Activated CD8-positive, alpha-beta T cell treated with anti-CD3 and anti-CD28 coated beads for 36 hours (primary cell): ENCODE data around the gene MYL6B. TPM values are rescaled to one million over a fixed set of nuclear protein-coding genes. Genes with fewer than 3 reads are reported as not detected.
"Not testable (repeated sequence)": the region's sequence is repeated elsewhere in the genome, so short reads cannot be mapped to it uniquely, and the experiment has no call there.

Source experiments
- ATAC-seq: fragments of 200-7000 bp; cut with Tn5 transposase; one replicate; pipeline ENCODE4 v1.10.0; 2021; ENCODE audit warnings: mild to moderate bottlenecking, moderate library complexity
- CTCF ChIA-PET: fragments of 350-600 bp; sonication (Branson Sonifier 250); formaldehyde crosslinking; loops from one replicate; lab custom pipeline; 2021; ENCODE audit warnings: antibody characterized with exemption; lab: Charles Lee
- POLR2A ChIA-PET: fragments of 350-600 bp; sonication (Branson Sonifier 250); formaldehyde crosslinking; loops from one replicate; lab custom pipeline; 2021; ENCODE audit warnings: antibody characterized with exemption; lab: Charles Lee
- DNase-seq: peaks from one replicate; pipeline ENCODE4 v3.0.0-alpha.2; 2020
- H3K27ac Mint-ChIP-seq: one replicate; pipeline ENCODE4 v1.8.0; 2021; ENCODE audit warnings: mild to moderate bottlenecking, mixed read lengths
- H3K27me3 Mint-ChIP-seq: one replicate; pipeline ENCODE4 v1.8.0; 2021; ENCODE audit warnings: mixed read lengths
- H3K36me3 Mint-ChIP-seq: one replicate; pipeline ENCODE4 v1.8.0; 2021; ENCODE audit warnings: low read depth, mixed read lengths
- H3K4me1 Mint-ChIP-seq: one replicate; pipeline ENCODE4 v1.8.0; 2021; ENCODE audit warnings: low read depth, mixed read lengths
- H3K4me3 Mint-ChIP-seq: one replicate; pipeline ENCODE4 v1.8.0; 2021; ENCODE audit warnings: mild to moderate bottlenecking, moderate library complexity, mixed read lengths
- H3K9me3 Mint-ChIP-seq: one replicate; pipeline ENCODE4 v1.8.0; 2021; ENCODE audit warnings: mixed read lengths
- CTCF ChIP-seq: fragments of 200-600 bp; IDR thresholded peaks from one replicate; pipeline ENCODE4 v1.8.0; 2022; ENCODE audit warnings: antibody characterized with exemption, mild to moderate bottlenecking
- intact Hi-C: fragments of 100-400 bp; cut with micrococcal nuclease; formaldehyde crosslinking; loops from one replicate; pipeline ENCODE4 v1.10.0; 2022
- total RNA-seq, 2 experiments: library from RNA; stranded (reverse); gene quantifications; one replicate each; pipeline ENCODE4 v1.2.3, GENCODE V29; 2021

The MYL6B gene
- total RNA-seq, 2 experiments from 2014 or later: 60.3 to 66.9 TPM

GRCh38 chr12:56155256-56155845, 3.0 kb downstream of the MYL6B start:
- ChIA-PET CTCF (interaction anchor here (0.7 to 3.1 kb wide), 5 partner anchors 13 to 37 kb away, joined by 3 to 14 read pairs (median 9); partner anchors contain the start of genes SMARCC2 and ZC3H10), POLR2A (interaction anchor here (1.3 to 3.6 kb wide), 4 partner anchors 28 to 67 kb away, joined by 3 to 19 read pairs (median 8); partner anchors contain the start of genes ESYT1, PA2G4, RNF41 and RPL41)
- Mint-ChIP-seq H3K27ac (no peak overlapping the region), H3K9me3 (no peaks in the 10 kb centered on the region), H3K36me3 (peaks cover 35% of the 10 kb centered on the region), H3K4me1 (peaks cover 39% of the 10 kb centered on the region), H3K27me3 (no peaks in the 10 kb centered on the region), H3K4me3 (no peak overlapping the region)
- no peak for TF ChIP-seq CTCF
- ATAC-seq: no peak
- intact Hi-C loops: no loop called here
- DNase-seq: no peak

GRCh38 chr12:56156464-56157200, 4.2 kb downstream of the MYL6B start:
- Mint-ChIP-seq H3K4me3 (peak overlapping the region; percentile 95), H3K36me3 (peaks cover 45% of the 10 kb centered on the region), H3K4me1 (peaks cover 40% of the 10 kb centered on the region), H3K27ac (peak overlapping the region; percentile 98)
- POLR2A ChIA-PET: interaction anchor here (0.6 to 3.6 kb wide), 7 partner anchors 8 to 52 kb away, joined by 3 to 19 read pairs (median 4); partner anchors contain the start of genes PA2G4, RPL41 and ZC3H10
- CTCF ChIA-PET: interaction anchor here (0.6 to 3.1 kb wide), 3 partner anchors 30 to 37 kb away, joined by 3 to 14 read pairs (median 12); partner anchors contain the start of gene SMARCC2
- intact Hi-C loops, H3K9me3 Mint-ChIP-seq, ATAC-seq, H3K27me3 Mint-ChIP-seq, DNase-seq: not testable (repeated sequence)

GRCh38 chr12:56157201-56158028, 5.0 kb downstream of the MYL6B start:
- no peaks in the 10 kb centered on the region for H3K27me3 Mint-ChIP-seq
- ATAC-seq: peak; percentile 43
- CTCF ChIA-PET: interaction anchor here (1.2 to 3.0 kb wide), 3 partner anchors 31 to 39 kb away, joined by 3 to 19 read pairs (median 12); partner anchors contain the start of gene ZC3H10

GRCh38 chr12:56158029-56158925, 5.9 kb downstream of the MYL6B start, which contains the start of gene MYL6:
TSS of gene MYL6 (plus strand) at chr12:56158359. CDS start at chr12:56158402, 43 bp downstream.
- CTCF ChIA-PET: interaction anchor here (1.0 to 2.8 kb wide), 8 partner anchors 11 to 40 kb away, joined by 3 to 19 read pairs (median 4); partner anchors contain the start of genes SMARCC2 and ZC3H10
- ATAC-seq (peak; percentile 87), DNase-seq (peak; percentile 98)
- no peak for TF ChIP-seq CTCF
- H3K4me3 Mint-ChIP-seq: peak within 1 kb of the TSS; percentile 95
- H3K27ac Mint-ChIP-seq: peak within 1 kb of the TSS; percentile 98
- intact Hi-C loops: loop anchor here (2.0 kb wide), 1 partner anchor 29 kb away; the partner anchor contains the start of gene ESYT1
- H3K36me3 Mint-ChIP-seq: peaks cover 55% of the 10 kb centered on the region
- no peaks in the 10 kb centered on the region for H3K27me3 Mint-ChIP-seq
- POLR2A ChIA-PET: interaction anchor here (0.6 to 5.7 kb wide), 15 partner anchors 9 to 163 kb away, joined by 3 to 51 read pairs (median 5); partner anchors contain the start of genes ESYT1, SMARCC2 and ZC3H10
- peaks cover 33% of the 10 kb centered on the region for H3K4me1 Mint-ChIP-seq
- H3K9me3 Mint-ChIP-seq: no peaks in the 10 kb centered on the region

More at GRCh38 chr12:56157201-56158028, 5.0 kb downstream of the MYL6B start:
- H3K36me3 Mint-ChIP-seq: peaks cover 49% of the 10 kb centered on the region
- peak; percentile 76 for DNase-seq
- intact Hi-C loops: loop anchor here (2.0 kb wide), 1 partner anchor 29 kb away; the partner anchor contains the start of gene ESYT1
- peaks cover 38% of the 10 kb centered on the region for H3K4me1 Mint-ChIP-seq
- POLR2A ChIA-PET: interaction anchor here (0.6 to 5.7 kb wide), 10 partner anchors 9 to 49 kb away, joined by 3 to 51 read pairs (median 4); partner anchors contain the start of gene ZC3H10
- no peaks in the 10 kb centered on the region for H3K9me3 Mint-ChIP-seq
- TF ChIP-seq CTCF: peak; percentile 22
- H3K27ac Mint-ChIP-seq: peak overlapping the region; percentile 98
- H3K4me3 Mint-ChIP-seq: peak overlapping the region; percentile 95
